Astrocyte (in vitro differentiated cells and primary cell): ENCODE data around the gene AZIN2.

Experiments used
- CTCF ChIP-seq: IDR thresholded peaks from 2 replicates; pipeline ENCODE4 v1.5.1; 2011; ENCODE audit warnings: low read depth, mild to moderate bottlenecking, inconsistent platforms, low read length, moderate library complexity; ENCODE audit not compliant: insufficient read depth
- EZH2 ChIP-seq: IDR thresholded peaks from 2 replicates; pipeline ENCODE4 v1.6.1; 2012; ENCODE audit warnings: mild to moderate bottlenecking, low read length, inconsistent platforms; ENCODE audit not compliant: insufficient read depth

- TF ChIP-seq CTCF (no peak), EZH2 (no peak)
Measured at GRCh38 chr1:33098371-33098770, 17.4 kb downstream of the AZIN2 start.
